HEK293T (cell line): ENCODE data around the gene FBP2.

ENCODE experiments used
- BHLHE40 ChIP-seq: fragments of 450-650 bp; IDR thresholded peaks from 2 replicates; pipeline ENCODE4 v1.6.1; 2016; ENCODE audit warnings: mild to moderate bottlenecking, moderate library complexity, borderline replicate concordance
- CTBP1 ChIP-seq: fragments of 450-650 bp; IDR thresholded peaks from 2 replicates; pipeline ENCODE4 v1.6.1; 2016; ENCODE audit warnings: borderline replicate concordance
- ELF4 ChIP-seq: fragments of 450-650 bp; IDR thresholded peaks from 2 replicates; pipeline ENCODE4 v1.6.1; 2017; ENCODE audit warnings: antibody characterized with exemption
- FOXM1 ChIP-seq: fragments of 450-650 bp; IDR thresholded peaks from 2 replicates; pipeline ENCODE4 v1.6.1; 2017; ENCODE audit warnings: mild to moderate bottlenecking, borderline replicate concordance
- L3MBTL2 ChIP-seq: fragments of 450-650 bp; conservative IDR thresholded peaks from 2 replicates; pipeline ENCODE4 v1.6.1; 2016; ENCODE audit warnings: mild to moderate bottlenecking
- LEF1 ChIP-seq: fragments of 450-650 bp; IDR thresholded peaks from 2 replicates; pipeline ENCODE4 v1.6.1; 2017; ENCODE audit warnings: mild to moderate bottlenecking, borderline replicate concordance
- SP1 ChIP-seq: fragments of 450-650 bp; IDR thresholded peaks from 2 replicates; pipeline ENCODE4 v1.6.1; 2017

DNA sequence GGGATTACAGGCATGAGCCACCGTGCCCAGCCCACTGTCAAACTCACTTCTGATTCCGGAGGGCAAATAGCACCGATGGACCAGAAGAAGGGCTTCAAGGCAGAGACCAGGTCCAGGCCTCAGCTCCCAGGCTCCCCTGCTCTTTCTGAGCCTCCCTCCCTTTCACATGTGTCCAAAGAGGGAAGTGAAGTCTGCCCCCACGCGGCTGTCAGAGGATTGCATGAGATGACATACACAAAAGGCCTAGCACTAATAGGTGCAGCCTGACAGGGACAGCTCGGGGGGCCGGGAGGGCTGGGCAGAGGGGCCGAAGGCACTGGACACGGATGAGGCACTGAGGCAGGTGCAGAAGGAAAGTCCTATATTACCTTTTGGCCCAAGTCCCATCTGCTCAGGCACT, 29.6 kb upstream of the FBP2 start:
- TF ChIP-seq BHLHE40 (no peak), FOXM1 (no peak), L3MBTL2 (peak; percentile 94), ELF4 (no peak), SP1 (no peak), CTBP1 (no peak), LEF1 (no peak)
